GM12878 (cell line): ENCODE data around the gene OR8H1. TPM values are rescaled to one million over a fixed set of nuclear protein-coding genes. Genes with fewer than 3 reads are reported as not detected.

Experiments
- ATAC-seq: fragments of 200-7000 bp; cut with Tn5 transposase; 3 replicates; pipeline ENCODE4 v1.9.1; 2020; ENCODE audit warnings: mild to moderate bottlenecking, moderate library complexity
- BruUV-seq: library from RNA; stranded (reverse); fragments of 400-500 nt; replicated peaks from 2 replicates; lab custom pipeline; 2021; lab: Mats Ljungman, UMichigan
- CTCF ChIA-PET: fragments of 300-600 bp; sonication (Branson Sonifier 250); formaldehyde crosslinking; extraction: SDS; loops from one replicate; lab custom pipeline; 2021; ENCODE audit warnings: inconsistent platforms; lab: Yijun Ruan, JAX
- POLR2A ChIA-PET: fragments of 350-600 bp; formaldehyde crosslinking; extraction: SDS; loops from one replicate; lab custom pipeline; 2021; ENCODE audit warnings: inconsistent platforms; lab: Charles Lee
- RAD21 ChIA-PET: fragments of 300-600 bp; sonication (Branson Sonifier 250); formaldehyde crosslinking; loops from one replicate; lab custom pipeline; 2023; ENCODE audit warnings: antibody characterized with exemption; ENCODE audit not compliant: unreplicated experiment; lab: Charles Lee
- SMC1A ChIA-PET: fragments of 300-600 bp; sonication (Branson Sonifier 250); formaldehyde crosslinking; loops from one replicate; lab custom pipeline; 2023; ENCODE audit not compliant: unreplicated experiment, uncharacterized antibody; lab: Charles Lee
- DNase-seq: peaks from one replicate; pipeline ENCODE4 v3.0.0-alpha.2; 2011; ENCODE audit warnings: low read depth, low spot score
- FAIRE-seq: peaks from 3 replicates; lab custom pipeline; 2011; peaks lifted over from hg19 to GRCh38; lab: Jason Lieb, UNC
- H2AFZ ChIP-seq: 2 replicates; pipeline ENCODE4 v1.6.0; 2011; ENCODE audit warnings: low read depth, low read length, control low read depth; ENCODE audit not compliant: control insufficient read depth
- H3K27ac ChIP-seq: 2 replicates; pipeline ENCODE4 v1.5.1; 2011; ENCODE audit warnings: control low read depth; ENCODE audit not compliant: control insufficient read depth, insufficient read depth
- H3K27me3 ChIP-seq, 2 experiments: replicated peaks in 1 of 2; 2 replicates each; pipeline versions ENCODE4 v1.6.0 to v1.6.1; 2011; ENCODE audit warnings: low read length in 1 of 2; ENCODE audit not compliant: control insufficient read depth in 2 of 2, insufficient read depth in 2 of 2
- H3K36me3 ChIP-seq, 2 experiments: 2 replicates each; pipeline ENCODE4 v1.5.1; 2011; ENCODE audit warnings: low read length in 1 of 2; ENCODE audit not compliant: control insufficient read depth in 2 of 2, insufficient read depth in 2 of 2
- H3K4me1 ChIP-seq: 2 replicates; pipeline ENCODE4 v1.6.1; 2011; ENCODE audit warnings: mild to moderate bottlenecking, low read length, moderate library complexity, mixed read lengths; ENCODE audit not compliant: control insufficient read depth, insufficient read depth
- H3K4me2 ChIP-seq: 2 replicates; pipeline ENCODE4 v1.6.0; 2011; ENCODE audit warnings: control low read depth; ENCODE audit not compliant: control insufficient read depth, insufficient read depth
- H3K4me3 ChIP-seq: fragments of 200-600 bp; sonication (generic); 2 replicates; pipeline ENCODE4 v1.5.1; 2016
- H3K79me2 ChIP-seq: 2 replicates; pipeline ENCODE4 v1.6.0; 2011; ENCODE audit warnings: low read length; ENCODE audit not compliant: control insufficient read depth, insufficient read depth
- H3K9ac ChIP-seq: 2 replicates; pipeline ENCODE4 v1.8.0; 2011; ENCODE audit warnings: low read length, control low read depth, mixed read lengths; ENCODE audit not compliant: control insufficient read depth, insufficient read depth
- H3K9me3 ChIP-seq: replicated peaks from 3 replicates; pipeline ENCODE4 v1.5.1; 2011; ENCODE audit warnings: mild to moderate bottlenecking, low read length; ENCODE audit not compliant: control insufficient read depth, insufficient read depth
- H4K20me1 ChIP-seq: 2 replicates; pipeline ENCODE4 v1.6.0; 2011; ENCODE audit not compliant: control insufficient read depth, insufficient read depth
- BMI1 ChIP-seq: fragments of 450-650 bp; IDR thresholded peaks from 2 replicates; pipeline ENCODE4 v1.6.1; 2016; ENCODE audit warnings: mild to moderate bottlenecking, moderate library complexity, borderline replicate concordance
- KLF5 ChIP-seq: fragments of 450-650 bp; IDR thresholded peaks from 2 replicates; pipeline ENCODE4 v1.6.1; 2014; ENCODE audit warnings: mild to moderate bottlenecking; ENCODE audit not compliant: partially characterized antibody
- LARP7 ChIP-seq: fragments of 450-650 bp; IDR thresholded peaks from 2 replicates; pipeline ENCODE4 v1.6.1; 2017; ENCODE audit warnings: mild to moderate bottlenecking
- NFIC ChIP-seq: IDR thresholded peaks from 2 replicates; pipeline ENCODE4 v1.6.1; 2012; ENCODE audit warnings: low read depth, mild to moderate bottlenecking, inconsistent platforms, low read length, moderate library complexity
- SIX5 ChIP-seq: IDR thresholded peaks from 2 replicates; pipeline ENCODE4 v1.6.1; 2011; ENCODE audit warnings: mild to moderate bottlenecking, low read depth, low read length, moderate library complexity; ENCODE audit not compliant: severe bottlenecking
- SREBF2 ChIP-seq: IDR thresholded peaks from 2 replicates; pipeline ENCODE4 v1.6.1; 2012; ENCODE audit warnings: mild to moderate bottlenecking, low read length
- TBL1XR1 ChIP-seq: IDR thresholded peaks from 2 replicates; pipeline ENCODE4 v1.6.1; 2012; ENCODE audit warnings: low read depth, low read length, improper control_type of control experiment
- WRNIP1 ChIP-seq: IDR thresholded peaks from 2 replicates; pipeline ENCODE4 v1.6.1; 2011; ENCODE audit warnings: low read depth, low read length, improper control_type of control experiment, borderline replicate concordance
- YY1 ChIP-seq: IDR thresholded peaks from 2 replicates; pipeline ENCODE4 v1.6.1; 2011; ENCODE audit warnings: low read depth, mild to moderate bottlenecking, low read length
- WGBS: methylation state at CpG from one replicate; pipeline ENCODE4 v1.1.6; 2016; ENCODE audit warnings: low lambda C conversion rate; ENCODE audit not compliant: insufficient replicate concordance, insufficient coverage; ENCODE audit errors: missing lambda C conversion rate; 5-methylcytosine and 5-hydroxymethylcytosine counted together
- in situ Hi-C: fragments of 300-500 bp; cut with MboI; formaldehyde crosslinking; loops from 9 replicates; pipeline ENCODE4 v1.14.3; 2018; ENCODE audit warnings: mixed read lengths
- intact Hi-C: fragments of 100-400 bp; cut with micrococcal nuclease; formaldehyde crosslinking; loops from one replicate; pipeline ENCODE4 v1.14.2; 2022; ENCODE audit not compliant: unreplicated experiment
- polyA plus RNA-seq, 11 experiments: library from polyadenylated mRNA; depleted of rRNA in 4 of 11; unstranded in 6 of 11; stranded (reverse) in 5 of 11; fragments of >200 nt; fragmentation: Nextera tagmentation in 4 of 11; fragmentation: Illumina TruSeq in 1 of 11; extraction: Ambion mirVana in 4 of 11; extraction: Trizol in 1 of 11; gene quantifications; 1 replicate in 1 of 11; 2 replicates in 10 of 11; pipeline versions ENCODE4 v1.2.1 to v1.2.3, GENCODE V29; 2011 to 2016; ENCODE audit warnings: inconsistent platforms in 2 of 11, missing spikeins in 2 of 11, low read depth in 1 of 11
- total RNA-seq, 4 experiments: library from RNA; depleted of rRNA in 3 of 4; stranded (reverse); fragments of >200 nt in 3 of 4; fragmentation: Illumina TruSeq in 1 of 4; extraction: Trizol in 1 of 4; gene quantifications; 2 replicates each; pipeline versions ENCODE4 v1.2.1 to v1.2.3, GENCODE V29; 2013 to 2021
- TF ChIP-seq, protein P1 (sequence below): fragments of 450-650 bp; IDR thresholded peaks from 2 replicates; pipeline ENCODE4 v1.6.1; 2016; ENCODE audit warnings: mild to moderate bottlenecking
- TF ChIP-seq, protein P2 (sequence below): IDR thresholded peaks from 2 replicates; pipeline ENCODE4 v1.6.1; 2012; ENCODE audit warnings: mild to moderate bottlenecking, low read depth, low read length

OR8H1 gene
- total and polyA plus RNA-seq, 10 of the 15 experiments (the other 5 are each of a cell fraction or from before 2014, with no cell fraction given), result not detected

DNA sequence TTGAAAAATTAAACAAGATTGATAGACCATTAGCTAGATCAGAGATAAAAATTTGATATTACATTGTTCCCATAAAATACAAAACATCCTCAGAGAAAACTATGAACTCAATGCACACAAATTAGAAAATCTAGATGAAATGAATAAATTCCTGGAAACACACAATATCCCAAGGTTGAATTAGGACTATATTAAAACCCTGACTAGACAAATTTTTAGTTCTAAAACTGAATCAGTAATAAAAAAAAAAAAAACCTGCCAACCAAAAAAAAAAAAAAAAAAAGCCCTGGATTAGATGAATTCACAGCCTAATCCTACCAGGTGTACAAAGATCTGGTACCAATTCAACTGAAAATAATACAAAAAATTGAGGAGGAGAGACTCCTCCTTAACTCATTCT, 48.2 kb upstream of the OR8H1 start:
- in situ Hi-C loops (no loop called here), intact Hi-C loops (no loop called here)
- Histone ChIP-seq H3K4me3 (no peak overlapping the region), H3K4me1 (no peaks in the 10 kb centered on the region), H3K36me3 (no peaks in the 10 kb centered on the region), H3K9me3 (no peaks in the 10 kb centered on the region), H2AFZ (no peak overlapping the region), H3K27ac (no peak overlapping the region), H4K20me1 (no peaks in the 10 kb centered on the region), H3K4me2 (no peak overlapping the region), H3K79me2 (no peaks in the 10 kb centered on the region), H3K9ac (no peak overlapping the region), H3K27me3 (no peaks in the 10 kb centered on the region)
- ChIA-PET POLR2A (no interaction called here), SMC1A (no interaction called here), CTCF (no interaction called here), RAD21 (no interaction called here)
- BruUV-seq, result no TSS peak
- TF ChIP-seq SIX5 (no peak), YY1 (no peak), WRNIP1 (no peak), LARP7 (no peak), NFIC (no peak)
- TF ChIP-seq, protein P1, sequence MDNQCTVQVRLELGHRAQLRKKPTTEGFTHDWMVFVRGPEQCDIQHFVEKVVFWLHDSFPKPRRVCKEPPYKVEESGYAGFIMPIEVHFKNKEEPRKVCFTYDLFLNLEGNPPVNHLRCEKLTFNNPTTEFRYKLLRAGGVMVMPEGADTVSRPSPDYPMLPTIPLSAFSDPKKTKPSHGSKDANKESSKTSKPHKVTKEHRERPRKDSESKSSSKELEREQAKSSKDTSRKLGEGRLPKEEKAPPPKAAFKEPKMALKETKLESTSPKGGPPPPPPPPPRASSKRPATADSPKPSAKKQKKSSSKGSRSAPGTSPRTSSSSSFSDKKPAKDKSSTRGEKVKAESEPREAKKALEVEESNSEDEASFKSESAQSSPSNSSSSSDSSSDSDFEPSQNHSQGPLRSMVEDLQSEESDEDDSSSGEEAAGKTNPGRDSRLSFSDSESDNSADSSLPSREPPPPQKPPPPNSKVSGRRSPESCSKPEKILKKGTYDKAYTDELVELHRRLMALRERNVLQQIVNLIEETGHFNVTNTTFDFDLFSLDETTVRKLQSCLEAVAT, result no peak
- no peak for ATAC-seq
- DNase-seq, result no peak
- FAIRE-seq, result no peak

DNA sequence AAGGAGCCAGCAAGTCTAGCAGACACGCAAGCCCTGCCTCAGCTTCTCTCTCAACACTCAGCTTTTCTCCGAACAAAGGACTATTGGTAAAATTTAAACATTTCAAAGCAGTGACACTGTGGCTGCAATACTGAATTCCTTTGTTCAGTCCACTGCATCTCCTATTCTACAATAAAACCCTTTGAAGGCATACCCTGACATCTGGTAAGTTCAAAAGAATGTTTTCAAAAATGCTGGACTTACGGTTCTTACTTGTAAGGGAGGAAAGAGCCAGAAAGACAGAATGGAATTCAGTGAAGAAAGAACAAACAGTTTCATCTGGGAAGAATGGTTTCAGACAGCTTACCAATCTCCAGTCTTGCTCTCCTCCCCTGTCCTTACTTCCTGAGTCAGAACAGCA, 41.1 kb upstream of the OR8H1 start:
- no peak overlapping the region for H3K4me2 ChIP-seq
- H3K9ac ChIP-seq, result no peak overlapping the region
- POLR2A ChIA-PET, result no interaction called here
- no peak overlapping the region for H3K27ac ChIP-seq
- no peaks in the 10 kb centered on the region for H3K79me2 ChIP-seq
- CTCF ChIA-PET, result no interaction called here
- no peaks in the 10 kb centered on the region for H3K27me3 ChIP-seq
- no peak overlapping the region for H2AFZ ChIP-seq
- no peaks in the 10 kb centered on the region for H4K20me1 ChIP-seq
- DNase-seq (no peak), ATAC-seq (no peak), FAIRE-seq (no peak)
- no peaks in the 10 kb centered on the region for H3K9me3 ChIP-seq
- TF ChIP-seq TBL1XR1 (no peak), BMI1 (no peak), SIX5 (no peak), KLF5 (no peak), SREBF2 (no peak)
- TF ChIP-seq, protein P2, sequence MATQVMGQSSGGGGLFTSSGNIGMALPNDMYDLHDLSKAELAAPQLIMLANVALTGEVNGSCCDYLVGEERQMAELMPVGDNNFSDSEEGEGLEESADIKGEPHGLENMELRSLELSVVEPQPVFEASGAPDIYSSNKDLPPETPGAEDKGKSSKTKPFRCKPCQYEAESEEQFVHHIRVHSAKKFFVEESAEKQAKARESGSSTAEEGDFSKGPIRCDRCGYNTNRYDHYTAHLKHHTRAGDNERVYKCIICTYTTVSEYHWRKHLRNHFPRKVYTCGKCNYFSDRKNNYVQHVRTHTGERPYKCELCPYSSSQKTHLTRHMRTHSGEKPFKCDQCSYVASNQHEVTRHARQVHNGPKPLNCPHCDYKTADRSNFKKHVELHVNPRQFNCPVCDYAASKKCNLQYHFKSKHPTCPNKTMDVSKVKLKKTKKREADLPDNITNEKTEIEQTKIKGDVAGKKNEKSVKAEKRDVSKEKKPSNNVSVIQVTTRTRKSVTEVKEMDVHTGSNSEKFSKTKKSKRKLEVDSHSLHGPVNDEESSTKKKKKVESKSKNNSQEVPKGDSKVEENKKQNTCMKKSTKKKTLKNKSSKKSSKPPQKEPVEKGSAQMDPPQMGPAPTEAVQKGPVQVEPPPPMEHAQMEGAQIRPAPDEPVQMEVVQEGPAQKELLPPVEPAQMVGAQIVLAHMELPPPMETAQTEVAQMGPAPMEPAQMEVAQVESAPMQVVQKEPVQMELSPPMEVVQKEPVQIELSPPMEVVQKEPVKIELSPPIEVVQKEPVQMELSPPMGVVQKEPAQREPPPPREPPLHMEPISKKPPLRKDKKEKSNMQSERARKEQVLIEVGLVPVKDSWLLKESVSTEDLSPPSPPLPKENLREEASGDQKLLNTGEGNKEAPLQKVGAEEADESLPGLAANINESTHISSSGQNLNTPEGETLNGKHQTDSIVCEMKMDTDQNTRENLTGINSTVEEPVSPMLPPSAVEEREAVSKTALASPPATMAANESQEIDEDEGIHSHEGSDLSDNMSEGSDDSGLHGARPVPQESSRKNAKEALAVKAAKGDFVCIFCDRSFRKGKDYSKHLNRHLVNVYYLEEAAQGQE, result no peak
- in situ Hi-C loops, result no loop called here
- BruUV-seq, result no TSS peak
- no peaks in the 10 kb centered on the region for H3K4me1 ChIP-seq
- 66% methylated on average over 3 of the region's 3 CpGs for whole genome bisulfite sequencing
- no peak overlapping the region for H3K4me3 ChIP-seq
- RAD21 ChIA-PET, result no interaction called here
- no peaks in the 10 kb centered on the region for H3K36me3 ChIP-seq
- intact Hi-C loops, result no loop called here
- SMC1A ChIA-PET, result no interaction called here
